Suprapubic skin (tissue), 4 donors: ENCODE measurements around the gene OR1D5. TPM values are rescaled to one million over a fixed set of nuclear protein-coding genes. Genes with fewer than 3 reads are reported as not detected.

Experiments
- DNase-seq, 2 donors: peaks; one replicate each; pipeline ENCODE4 v3.0.0-alpha.2; 2019; ENCODE audit warnings: low spot score in 2 of 2
- H3K27ac ChIP-seq: fragments of 200-600 bp; sonication (generic); one replicate; pipeline ENCODE4 v1.5.1; 2019
- H3K27me3 ChIP-seq: fragments of 200-600 bp; sonication (generic); one replicate; pipeline ENCODE4 v1.5.1; 2019
- H3K36me3 ChIP-seq: fragments of 200-600 bp; sonication (generic); one replicate; pipeline ENCODE4 v1.5.1; 2019
- H3K4me1 ChIP-seq: fragments of 200-600 bp; sonication (generic); one replicate; pipeline ENCODE4 v1.5.1; 2019
- H3K4me3 ChIP-seq: fragments of 200-600 bp; sonication (generic); one replicate; pipeline ENCODE4 v1.5.1; 2019; ENCODE audit warnings: mild to moderate bottlenecking
- H3K9me3 ChIP-seq: fragments of 200-600 bp; sonication (generic); one replicate; pipeline ENCODE4 v1.5.1; 2019
- CTCF ChIP-seq, 2 donors: fragments of 200-600 bp in 1 of 2; fragments of 450-650 bp in 1 of 2; sonication (generic) in 1 of 2; IDR thresholded peaks; one replicate each; pipeline ENCODE4 v1.5.1; 2016 to 2019; ENCODE audit warnings: antibody characterized with exemption in 2 of 2, mild to moderate bottlenecking in 1 of 2, moderate library complexity in 1 of 2
- EP300 ChIP-seq: sonication (generic); formaldehyde crosslinking; IDR thresholded peaks from one replicate; pipeline ENCODE4 v1.6.1; 2017; ENCODE audit warnings: antibody characterized with exemption
- POLR2A ChIP-seq, 2 donors: fragments of 450-650 bp; IDR thresholded peaks; one replicate each; pipeline ENCODE4 v1.6.1; 2017; ENCODE audit warnings: antibody characterized with exemption in 2 of 2, mild to moderate bottlenecking in 2 of 2, moderate library complexity in 2 of 2
- POLR2AphosphoS5 ChIP-seq, 3 donors: sonication (generic); formaldehyde crosslinking; IDR thresholded peaks; one replicate each; pipeline ENCODE4 v1.6.1; 2017; ENCODE audit warnings: antibody characterized with exemption in 3 of 3
- WGBS: methylation state at CpG from one replicate; pipeline ENCODE4 v1.1.5; 2018; 5-methylcytosine and 5-hydroxymethylcytosine counted together
- total RNA-seq, 4 donors: library from RNA; depleted of rRNA; stranded (reverse); fragments of >200 nt; gene quantifications; one replicate each; pipeline ENCODE4 v1.1.0, GENCODE V29; 2016

The OR1D5 gene
- total RNA-seq, 4 donors from 2014 or later: not detected

GRCh38 chr17:3026125-3026855, 37.1 kb downstream of the OR1D5 start:
- H3K27me3 ChIP-seq: no peaks in the 10 kb centered on the region
- peaks cover 25% of the 10 kb centered on the region for H3K36me3 ChIP-seq
- 84% methylated on average over 16 of the region's 26 CpGs for WGBS
- no peak overlapping the region for H3K4me3 ChIP-seq
- no peak for TF ChIP-seq POLR2A (IDR thresholded peaks at IDR 0.05)
- no peak for TF ChIP-seq CTCF (IDR thresholded peaks at IDR 0.05)
- no peak for TF ChIP-seq POLR2AphosphoS5 (IDR thresholded peaks at IDR 0.05)
- TF ChIP-seq EP300: no peak
- H3K9me3 ChIP-seq: no peaks in the 10 kb centered on the region
- peaks cover 9% of the 10 kb centered on the region for H3K4me1 ChIP-seq
- peak; percentile 49 to 77 for DNase-seq
- no peak overlapping the region for H3K27ac ChIP-seq

- WGBS: 80% methylated on average over 8 of the region's 17 CpGs
- H3K36me3 ChIP-seq: peaks cover 21% of the 10 kb centered on the region
- peak; percentile 43 to 70 for DNase-seq
These were observed 37.8 kb downstream of the OR1D5 start for GRCh38 chr17:3025421-3026124.

GRCh38 chr17:3024346-3024745, 39.1 kb downstream of the OR1D5 start:
- no peak overlapping the region for H3K4me3 ChIP-seq
- no peak overlapping the region for H3K27ac ChIP-seq
- WGBS: 94% methylated on average over 2 of the region's 2 CpGs
- peaks cover 26% of the 10 kb centered on the region for H3K36me3 ChIP-seq
- no peak for DNase-seq
- H3K27me3 ChIP-seq: no peaks in the 10 kb centered on the region
- no peaks in the 10 kb centered on the region for H3K9me3 ChIP-seq
- H3K4me1 ChIP-seq: no peaks in the 10 kb centered on the region
- no peak for TF ChIP-seq EP300
- no peak for TF ChIP-seq POLR2A (IDR thresholded peaks at IDR 0.05)
- TF ChIP-seq POLR2AphosphoS5 (IDR thresholded peaks at IDR 0.05): no peak
- TF ChIP-seq CTCF (IDR thresholded peaks at IDR 0.05): no peak

More at GRCh38 chr17:3025421-3026124, 37.8 kb downstream of the OR1D5 start:
- Histone ChIP-seq H3K27me3 (no peaks in the 10 kb centered on the region), H3K4me3 (no peak overlapping the region), H3K4me1 (peaks cover 3% of the 10 kb centered on the region), H3K9me3 (no peaks in the 10 kb centered on the region), H3K27ac (no peak overlapping the region)
- no peak for TF ChIP-seq EP300
- TF ChIP-seq POLR2A (IDR thresholded peaks at IDR 0.05): no peak
- TF ChIP-seq POLR2AphosphoS5 (IDR thresholded peaks at IDR 0.05): no peak
- TF ChIP-seq CTCF (IDR thresholded peaks at IDR 0.05): no peak

GRCh38 chr17:3022197-3022596, 41.2 kb downstream of the OR1D5 start:
- Histone ChIP-seq H3K9me3 (no peaks in the 10 kb centered on the region), H3K36me3 (peaks cover 30% of the 10 kb centered on the region), H3K27ac (no peak overlapping the region), H3K4me1 (no peaks in the 10 kb centered on the region), H3K4me3 (no peak overlapping the region), H3K27me3 (no peaks in the 10 kb centered on the region)
- TF ChIP-seq POLR2AphosphoS5 (IDR thresholded peaks at IDR 0.05): no peak
- no peak for TF ChIP-seq POLR2A (IDR thresholded peaks at IDR 0.05)
- no peak for TF ChIP-seq EP300
- no peak for TF ChIP-seq CTCF (IDR thresholded peaks at IDR 0.05)
- no peak for DNase-seq
- WGBS: 92% methylated on average over 4 of the region's 4 CpGs

- WGBS: 98% methylated on average over 15 of the region's 16 CpGs
- H3K4me3 ChIP-seq: no peak overlapping the region
- no peaks in the 10 kb centered on the region for H3K9me3 ChIP-seq
- H3K27me3 ChIP-seq: no peaks in the 10 kb centered on the region
- peaks cover 22% of the 10 kb centered on the region for H3K36me3 ChIP-seq
- no peak overlapping the region for H3K27ac ChIP-seq
- DNase-seq: no peak
- H3K4me1 ChIP-seq: no peaks in the 10 kb centered on the region
- TF ChIP-seq EP300 (no peak), POLR2A (IDR thresholded peaks at IDR 0.05) (no peak), CTCF (IDR thresholded peaks at IDR 0.05) (no peak), POLR2AphosphoS5 (IDR thresholded peaks at IDR 0.05) (no peak)
These were observed 43.0 kb downstream of the OR1D5 start for GRCh38 chr17:3020381-3020780.
